Measurements from ENCODE around the gene WDR3.

WDR3 gene

DNA sequence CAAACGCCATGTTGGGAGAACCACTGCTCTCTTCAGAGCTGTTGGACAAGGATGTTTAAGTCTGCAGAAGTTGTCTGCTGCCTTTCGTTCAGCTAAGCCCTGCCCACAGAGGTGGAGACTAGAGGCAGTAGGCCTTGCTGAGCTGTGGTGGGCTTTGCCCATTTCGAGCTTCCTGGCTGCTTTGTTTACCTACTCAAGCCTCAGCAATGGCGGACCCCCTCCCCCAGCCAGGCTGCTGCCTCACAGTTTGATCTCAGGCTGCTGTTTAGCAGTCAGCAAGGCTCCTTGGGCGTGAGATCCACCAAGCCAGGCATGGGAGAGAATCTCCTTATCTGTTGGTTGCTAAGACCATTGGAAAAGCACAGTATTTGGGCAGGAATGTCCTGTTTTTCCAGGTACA lies 74.8 kb downstream of the WDR3 start:
- Histone ChIP-seq H3K9me3 (ENCODE audit: insufficient read depth, low read depth, low read length) (no peaks in the 10 kb centered on the region), H2AFZ (ENCODE audit: low read length) (no peak overlapping the region), H3K9ac (ENCODE audit: low read depth, low read length, poor library complexity, severe bottlenecking) (no peak overlapping the region), H3K4me3 (ENCODE audit: low read length, poor library complexity, severe bottlenecking) (no peak overlapping the region), H3K79me2 (ENCODE audit: insufficient read depth, low read length) (no peaks in the 10 kb centered on the region), H3F3A (ENCODE audit: low read depth) (no peaks in the 10 kb centered on the region), H3K27me3 (ENCODE audit: insufficient read depth, low read length, poor library complexity, severe bottlenecking) (no peaks in the 10 kb centered on the region), H3K36me3 (ENCODE audit: insufficient read depth, low read length) (no peaks in the 10 kb centered on the region), H4K20me1 (ENCODE audit: insufficient read depth, low read length, poor library complexity, severe bottlenecking) (no peaks in the 10 kb centered on the region), H3K4me1 (ENCODE audit: insufficient read depth, low read length, poor library complexity, severe bottlenecking) (no peaks in the 10 kb centered on the region), H3K4me2 (ENCODE audit: low read depth, low read length, poor library complexity, severe bottlenecking) (no peak overlapping the region), H3K9me2 (replicated peaks; ENCODE audit: low read depth, low read length) (no peaks in the 10 kb centered on the region)
- TF ChIP-seq, protein P1, sequence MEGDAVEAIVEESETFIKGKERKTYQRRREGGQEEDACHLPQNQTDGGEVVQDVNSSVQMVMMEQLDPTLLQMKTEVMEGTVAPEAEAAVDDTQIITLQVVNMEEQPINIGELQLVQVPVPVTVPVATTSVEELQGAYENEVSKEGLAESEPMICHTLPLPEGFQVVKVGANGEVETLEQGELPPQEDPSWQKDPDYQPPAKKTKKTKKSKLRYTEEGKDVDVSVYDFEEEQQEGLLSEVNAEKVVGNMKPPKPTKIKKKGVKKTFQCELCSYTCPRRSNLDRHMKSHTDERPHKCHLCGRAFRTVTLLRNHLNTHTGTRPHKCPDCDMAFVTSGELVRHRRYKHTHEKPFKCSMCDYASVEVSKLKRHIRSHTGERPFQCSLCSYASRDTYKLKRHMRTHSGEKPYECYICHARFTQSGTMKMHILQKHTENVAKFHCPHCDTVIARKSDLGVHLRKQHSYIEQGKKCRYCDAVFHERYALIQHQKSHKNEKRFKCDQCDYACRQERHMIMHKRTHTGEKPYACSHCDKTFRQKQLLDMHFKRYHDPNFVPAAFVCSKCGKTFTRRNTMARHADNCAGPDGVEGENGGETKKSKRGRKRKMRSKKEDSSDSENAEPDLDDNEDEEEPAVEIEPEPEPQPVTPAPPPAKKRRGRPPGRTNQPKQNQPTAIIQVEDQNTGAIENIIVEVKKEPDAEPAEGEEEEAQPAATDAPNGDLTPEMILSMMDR (conservative IDR thresholded peaks at IDR 0.05; ENCODE audit: low read length): no peak
- no peak for TF ChIP-seq EZH2phosphoT487 (IDR thresholded peaks at IDR 0.05; ENCODE audit: borderline replicate concordance)

DNA sequence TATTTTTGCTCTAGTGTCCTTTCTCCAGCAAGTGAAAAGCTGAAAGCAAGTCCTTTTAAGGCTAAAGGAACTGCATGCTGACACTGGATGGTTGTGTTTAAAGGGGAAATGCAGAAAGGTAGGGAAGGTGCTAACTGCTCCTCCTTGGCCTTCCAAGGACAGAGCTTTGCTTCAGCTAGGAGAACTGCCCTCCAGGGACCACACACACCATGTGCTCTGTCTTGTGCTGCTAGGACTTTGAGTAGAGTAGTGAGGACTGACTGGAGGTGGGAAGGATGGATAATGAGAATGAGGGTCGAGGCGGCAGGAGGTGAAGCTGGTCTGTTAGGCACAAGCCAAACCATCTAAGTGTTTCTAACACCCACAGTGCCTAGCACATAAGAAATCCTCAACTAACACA lies 77.9 kb downstream of the WDR3 start:
- H3K36me3 ChIP-seq (ENCODE audit: insufficient read depth, low read length): no peaks in the 10 kb centered on the region
- H3F3A ChIP-seq (ENCODE audit: low read depth): no peaks in the 10 kb centered on the region
- H3K9me3 ChIP-seq (ENCODE audit: insufficient read depth, low read depth, low read length): no peaks in the 10 kb centered on the region
- H3K9ac ChIP-seq (ENCODE audit: low read depth, low read length, poor library complexity, severe bottlenecking): no peak overlapping the region
- no peaks in the 10 kb centered on the region for H3K9me2 ChIP-seq (replicated peaks; ENCODE audit: low read depth, low read length)
- TF ChIP-seq, protein P1 (conservative IDR thresholded peaks at IDR 0.05; ENCODE audit: low read length): no peak
- TF ChIP-seq EZH2phosphoT487 (IDR thresholded peaks at IDR 0.05; ENCODE audit: borderline replicate concordance): no peak
- no peaks in the 10 kb centered on the region for H4K20me1 ChIP-seq (ENCODE audit: insufficient read depth, low read length, poor library complexity, severe bottlenecking)
- no peaks in the 10 kb centered on the region for H3K4me1 ChIP-seq (ENCODE audit: insufficient read depth, low read length, poor library complexity, severe bottlenecking)
- H3K27me3 ChIP-seq (ENCODE audit: insufficient read depth, low read length, poor library complexity, severe bottlenecking): no peaks in the 10 kb centered on the region
- no peak overlapping the region for H3K4me3 ChIP-seq (ENCODE audit: low read length, poor library complexity, severe bottlenecking)
- no peaks in the 10 kb centered on the region for H3K79me2 ChIP-seq (ENCODE audit: insufficient read depth, low read length)
- no peak overlapping the region for H3K4me2 ChIP-seq (ENCODE audit: low read depth, low read length, poor library complexity, severe bottlenecking)
- H2AFZ ChIP-seq (ENCODE audit: low read length): no peak overlapping the region

DNA sequence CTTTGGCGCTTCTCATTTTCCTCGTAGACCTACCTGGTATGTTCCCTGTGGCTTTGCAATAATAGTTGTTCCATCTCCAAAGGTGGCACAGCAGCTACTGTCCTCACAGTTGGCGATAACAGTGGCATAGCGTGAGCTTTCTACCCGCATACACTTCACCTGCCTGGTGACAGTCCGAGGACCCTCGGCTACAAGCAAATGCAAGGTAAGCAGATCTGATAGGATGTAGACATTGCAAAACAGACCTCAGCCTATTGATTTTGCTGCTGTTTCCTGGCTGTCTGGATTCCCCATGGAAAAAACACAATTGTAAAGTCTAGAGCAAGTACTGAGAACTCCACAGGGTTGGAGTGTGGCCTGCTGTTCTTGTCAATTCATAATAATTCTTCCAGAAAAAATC lies 78.5 kb downstream of the WDR3 start:
- H2AFZ ChIP-seq (ENCODE audit: low read length): no peak overlapping the region
- H3K36me3 ChIP-seq (ENCODE audit: insufficient read depth, low read length): no peaks in the 10 kb centered on the region
- no peaks in the 10 kb centered on the region for H3K79me2 ChIP-seq (ENCODE audit: insufficient read depth, low read length)
- H3K9me2 ChIP-seq (replicated peaks; ENCODE audit: low read depth, low read length): no peaks in the 10 kb centered on the region
- H3K27me3 ChIP-seq (ENCODE audit: insufficient read depth, low read length, poor library complexity, severe bottlenecking): no peaks in the 10 kb centered on the region
- H3K4me3 ChIP-seq (ENCODE audit: low read length, poor library complexity, severe bottlenecking): no peak overlapping the region
- no peaks in the 10 kb centered on the region for H4K20me1 ChIP-seq (ENCODE audit: insufficient read depth, low read length, poor library complexity, severe bottlenecking)
- TF ChIP-seq, protein P1 (conservative IDR thresholded peaks at IDR 0.05; ENCODE audit: low read length): no peak
- TF ChIP-seq EZH2phosphoT487 (IDR thresholded peaks at IDR 0.05; ENCODE audit: borderline replicate concordance): no peak
- no peak overlapping the region for H3K9ac ChIP-seq (ENCODE audit: low read depth, low read length, poor library complexity, severe bottlenecking)
- H3K4me1 ChIP-seq (ENCODE audit: insufficient read depth, low read length, poor library complexity, severe bottlenecking): no peaks in the 10 kb centered on the region
- H3K4me2 ChIP-seq (ENCODE audit: low read depth, low read length, poor library complexity, severe bottlenecking): no peak overlapping the region
- H3K9me3 ChIP-seq (ENCODE audit: insufficient read depth, low read depth, low read length): no peaks in the 10 kb centered on the region
- H3F3A ChIP-seq (ENCODE audit: low read depth): no peaks in the 10 kb centered on the region
